Ovary (tissue), 3 donors: ENCODE results near the gene RYR2.

Experiments
- CTCF ChIP-seq, 3 donors: fragments of 450-650 bp in 2 of 3; fragments of 200-600 bp in 1 of 3; IDR thresholded peaks; one replicate each; pipeline versions ENCODE4 v1.5.1 to v1.8.0; 2016 to 2022; ENCODE audit warnings: antibody characterized with exemption in 3 of 3, mild to moderate bottlenecking in 1 of 3
- EP300 ChIP-seq: sonication (generic); formaldehyde crosslinking; IDR thresholded peaks from one replicate; pipeline ENCODE4 v1.6.1; 2017; ENCODE audit warnings: antibody characterized with exemption
- donor health status: DM: no; HTN: no; CAD: no.

GRCh38 chr1:237556911-237557310, 514.9 kb downstream of the RYR2 start:
- no peak for TF ChIP-seq EP300
- no peak for TF ChIP-seq CTCF (IDR thresholded peaks at IDR 0.05)
